Measurements from ENCODE around the gene PIK3R6.

DNA sequence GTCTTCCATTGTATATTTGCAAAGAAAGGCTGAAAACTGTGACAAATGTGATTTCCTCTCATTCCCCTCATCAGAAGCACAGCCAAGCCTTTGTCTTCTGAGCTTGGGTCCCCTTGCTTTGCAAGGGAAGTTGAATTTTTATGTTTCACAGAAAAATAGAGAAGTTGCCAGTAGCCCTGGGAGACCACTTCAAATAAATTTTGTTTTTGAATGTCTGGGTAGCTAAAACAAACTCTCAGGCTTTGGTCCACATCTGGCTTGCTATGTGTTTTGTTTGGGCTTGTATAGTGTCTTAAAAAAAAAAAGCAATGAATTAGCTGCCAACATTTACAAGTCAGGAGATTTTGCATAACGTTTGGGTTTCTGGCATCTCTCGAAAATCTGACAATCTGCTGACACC, 24.1 kb downstream of the PIK3R6 start:
- TF ChIP-seq ZNF33B (CRISPR knock-in tag; IDR thresholded peaks at IDR 0.05) (no peak), ETV6 (CRISPR knock-in tag; conservative IDR thresholded peaks at IDR 0.05) (no peak)
- TF ChIP-seq, protein P1, sequence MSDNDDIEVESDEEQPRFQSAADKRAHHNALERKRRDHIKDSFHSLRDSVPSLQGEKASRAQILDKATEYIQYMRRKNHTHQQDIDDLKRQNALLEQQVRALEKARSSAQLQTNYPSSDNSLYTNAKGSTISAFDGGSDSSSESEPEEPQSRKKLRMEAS (IDR thresholded peaks at IDR 0.05): no peak
- TF ChIP-seq, protein P2, sequence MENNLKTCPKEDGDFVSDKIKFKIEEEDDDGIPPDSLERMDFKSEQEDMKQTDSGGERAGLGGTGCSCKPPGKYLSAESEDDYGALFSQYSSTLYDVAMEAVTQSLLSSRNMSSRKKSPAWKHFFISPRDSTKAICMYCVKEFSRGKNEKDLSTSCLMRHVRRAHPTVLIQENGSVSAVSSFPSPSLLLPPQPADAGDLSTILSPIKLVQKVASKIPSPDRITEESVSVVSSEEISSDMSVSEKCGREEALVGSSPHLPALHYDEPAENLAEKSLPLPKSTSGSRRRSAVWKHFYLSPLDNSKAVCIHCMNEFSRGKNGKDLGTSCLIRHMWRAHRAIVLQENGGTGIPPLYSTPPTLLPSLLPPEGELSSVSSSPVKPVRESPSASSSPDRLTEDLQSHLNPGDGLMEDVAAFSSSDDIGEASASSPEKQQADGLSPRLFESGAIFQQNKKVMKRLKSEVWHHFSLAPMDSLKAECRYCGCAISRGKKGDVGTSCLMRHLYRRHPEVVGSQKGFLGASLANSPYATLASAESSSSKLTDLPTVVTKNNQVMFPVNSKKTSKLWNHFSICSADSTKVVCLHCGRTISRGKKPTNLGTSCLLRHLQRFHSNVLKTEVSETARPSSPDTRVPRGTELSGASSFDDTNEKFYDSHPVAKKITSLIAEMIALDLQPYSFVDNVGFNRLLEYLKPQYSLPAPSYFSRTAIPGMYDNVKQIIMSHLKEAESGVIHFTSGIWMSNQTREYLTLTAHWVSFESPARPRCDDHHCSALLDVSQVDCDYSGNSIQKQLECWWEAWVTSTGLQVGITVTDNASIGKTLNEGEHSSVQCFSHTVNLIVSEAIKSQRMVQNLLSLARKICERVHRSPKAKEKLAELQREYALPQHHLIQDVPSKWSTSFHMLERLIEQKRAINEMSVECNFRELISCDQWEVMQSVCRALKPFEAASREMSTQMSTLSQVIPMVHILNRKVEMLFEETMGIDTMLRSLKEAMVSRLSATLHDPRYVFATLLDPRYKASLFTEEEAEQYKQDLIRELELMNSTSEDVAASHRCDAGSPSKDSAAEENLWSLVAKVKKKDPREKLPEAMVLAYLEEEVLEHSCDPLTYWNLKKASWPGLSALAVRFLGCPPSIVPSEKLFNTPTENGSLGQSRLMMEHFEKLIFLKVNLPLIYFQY (CRISPR knock-in tag; IDR thresholded peaks at IDR 0.05; ENCODE audit: borderline replicate concordance): no peak

All from HepG2 (cell line).